Tibial artery (tissue), 4 donors: ENCODE measurements around the gene KLHL29.

Experiments used
- DNase-seq, 2 donors: peaks; one replicate each; pipeline ENCODE4 v3.0.0-alpha.2; 2019
- H3K27ac ChIP-seq, 2 donors: fragments of 200-600 bp; sonication (generic) in 1 of 2; 1 replicate in 1 of 2; 2 replicates in 1 of 2; pipeline ENCODE4 v1.5.1; 2018 to 2019; ENCODE audit warnings: mild to moderate bottlenecking in 1 of 2
- H3K27me3 ChIP-seq, 2 donors: fragments of 200-600 bp; sonication (generic) in 1 of 2; one replicate each; pipeline versions ENCODE4 v1.5.1 to v1.6.0; 2016 to 2019
- H3K36me3 ChIP-seq, 3 donors: fragments of 200-600 bp; sonication (generic) in 2 of 3; one replicate each; pipeline ENCODE4 v1.5.1; 2016 to 2019; ENCODE audit warnings: mild to moderate bottlenecking in 2 of 3
- H3K4me1 ChIP-seq, 4 donors: fragments of 200-600 bp; sonication (generic) in 2 of 4; 1 replicate in 3 of 4; 2 replicates in 1 of 4; pipeline ENCODE4 v1.5.1; 2016 to 2019
- H3K4me3 ChIP-seq, 2 donors: fragments of 200-600 bp; sonication (generic) in 1 of 2; 1 replicate in 1 of 2; 2 replicates in 1 of 2; pipeline ENCODE4 v1.5.1; 2018 to 2019; ENCODE audit warnings: mild to moderate bottlenecking in 2 of 2
- H3K9me3 ChIP-seq, 3 donors: fragments of 200-600 bp; sonication (generic) in 1 of 3; one replicate each; pipeline ENCODE4 v1.5.1; 2016 to 2019
- intact Hi-C: fragments of 100-400 bp; cut with DNase I; formaldehyde crosslinking; loops from one replicate; pipeline ENCODE4 v1.15.0; 2023; ENCODE audit warnings: low total_unique reads
- TF ChIP-seq, protein P1 (sequence below), 2 experiments: fragments of 200-600 bp in 1 of 2; fragments of 450-650 bp in 1 of 2; IDR thresholded peaks; one replicate each; pipeline ENCODE4 v1.5.1; 2017 to 2019; ENCODE audit warnings: antibody characterized with exemption in 2 of 2, mild to moderate bottlenecking in 1 of 2, moderate library complexity in 1 of 2

KLHL29 gene

GRCh38 chr2:23566241-23567142 lies 181.5 kb downstream of the KLHL29 start:
- H3K4me1 ChIP-seq, result peaks cover 0 to 92% (median 63%) of the 10 kb centered on the region in 4 donors
- no peak for DNase-seq

DNA sequence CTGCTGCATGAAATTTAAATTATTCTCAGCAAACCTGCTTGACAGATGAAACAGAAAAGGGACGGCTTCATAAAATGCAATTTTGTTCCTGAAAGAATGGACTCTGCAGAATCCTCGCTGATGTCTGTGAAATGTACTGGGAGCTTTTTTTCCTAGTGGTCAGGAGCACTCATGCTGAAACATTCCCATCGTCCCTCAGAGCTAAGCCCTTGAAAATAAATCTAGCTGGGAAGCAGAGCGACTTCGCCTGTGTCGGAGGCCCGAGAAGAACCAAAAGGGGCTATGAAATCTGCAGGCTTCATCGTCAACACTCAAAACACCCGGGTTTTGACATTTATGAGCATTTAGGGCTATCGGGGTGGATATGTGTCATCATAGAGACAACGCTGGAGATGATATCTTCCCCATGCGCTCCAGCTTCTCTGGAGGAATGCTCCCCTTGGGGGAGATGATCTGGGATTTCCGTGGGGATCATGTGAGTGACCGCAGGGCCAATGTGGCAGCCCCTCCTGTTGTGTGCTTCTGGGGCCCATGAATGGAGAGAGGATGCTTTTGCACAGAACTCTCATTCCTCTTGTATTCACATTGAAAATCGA lies 182.3 kb downstream of the KLHL29 start:
- no peaks in the 10 kb centered on the region for H3K27me3 ChIP-seq
- H3K27ac ChIP-seq, result peak overlapping the region; percentile 79 to 80
- TF ChIP-seq, protein P1, sequence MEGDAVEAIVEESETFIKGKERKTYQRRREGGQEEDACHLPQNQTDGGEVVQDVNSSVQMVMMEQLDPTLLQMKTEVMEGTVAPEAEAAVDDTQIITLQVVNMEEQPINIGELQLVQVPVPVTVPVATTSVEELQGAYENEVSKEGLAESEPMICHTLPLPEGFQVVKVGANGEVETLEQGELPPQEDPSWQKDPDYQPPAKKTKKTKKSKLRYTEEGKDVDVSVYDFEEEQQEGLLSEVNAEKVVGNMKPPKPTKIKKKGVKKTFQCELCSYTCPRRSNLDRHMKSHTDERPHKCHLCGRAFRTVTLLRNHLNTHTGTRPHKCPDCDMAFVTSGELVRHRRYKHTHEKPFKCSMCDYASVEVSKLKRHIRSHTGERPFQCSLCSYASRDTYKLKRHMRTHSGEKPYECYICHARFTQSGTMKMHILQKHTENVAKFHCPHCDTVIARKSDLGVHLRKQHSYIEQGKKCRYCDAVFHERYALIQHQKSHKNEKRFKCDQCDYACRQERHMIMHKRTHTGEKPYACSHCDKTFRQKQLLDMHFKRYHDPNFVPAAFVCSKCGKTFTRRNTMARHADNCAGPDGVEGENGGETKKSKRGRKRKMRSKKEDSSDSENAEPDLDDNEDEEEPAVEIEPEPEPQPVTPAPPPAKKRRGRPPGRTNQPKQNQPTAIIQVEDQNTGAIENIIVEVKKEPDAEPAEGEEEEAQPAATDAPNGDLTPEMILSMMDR (IDR thresholded peaks at IDR 0.05), result no peak
- intact Hi-C loops, result loop anchor here (10.0 kb wide), 1 partner anchor 62 kb away; no protein-coding TSS in a partner anchor
- H3K4me1 ChIP-seq, result peaks cover 0 to 90% (median 60%) of the 10 kb centered on the region in 4 donors
- H3K4me3 ChIP-seq, result no peak overlapping the region
- no peak for DNase-seq
- H3K36me3 ChIP-seq, result peaks cover 0 to 2% (median 0%) of the 10 kb centered on the region in 3 donors
- H3K9me3 ChIP-seq, result no peaks in the 10 kb centered on the region

More at GRCh38 chr2:23566241-23567142, 181.5 kb downstream of the KLHL29 start:
- Histone ChIP-seq H3K27ac (peak overlapping the region; percentile 79 to 80), H3K36me3 (peaks cover 0 to 6% (median 0%) of the 10 kb centered on the region in 3 donors), H3K9me3 (no peaks in the 10 kb centered on the region), H3K4me3 (no peak overlapping the region), H3K27me3 (no peaks in the 10 kb centered on the region)
- TF ChIP-seq, protein P1 (IDR thresholded peaks at IDR 0.05), result peak in 1 of 2 experiments; percentile 16
- intact Hi-C loops, result loop anchor here (10.0 kb wide), 1 partner anchor 62 kb away; no protein-coding TSS in a partner anchor

- Histone ChIP-seq H3K4me3 (no peak overlapping the region), H3K36me3 (no peaks in the 10 kb centered on the region), H3K9me3 (no peaks in the 10 kb centered on the region), H3K27me3 (no peaks in the 10 kb centered on the region), H3K4me1 (peaks cover 0 to 81% (median 53%) of the 10 kb centered on the region in 4 donors), H3K27ac (peak overlapping the region; percentile 79 to 80)
- intact Hi-C loops, result loop anchor here (10.0 kb wide), 1 partner anchor 63 kb away; no protein-coding TSS in a partner anchor
- DNase-seq, result no peak
- TF ChIP-seq, protein P1 (IDR thresholded peaks at IDR 0.05), result no peak
These were observed 183.2 kb downstream of the KLHL29 start for GRCh38 chr2:23568211-23568610.

DNA sequence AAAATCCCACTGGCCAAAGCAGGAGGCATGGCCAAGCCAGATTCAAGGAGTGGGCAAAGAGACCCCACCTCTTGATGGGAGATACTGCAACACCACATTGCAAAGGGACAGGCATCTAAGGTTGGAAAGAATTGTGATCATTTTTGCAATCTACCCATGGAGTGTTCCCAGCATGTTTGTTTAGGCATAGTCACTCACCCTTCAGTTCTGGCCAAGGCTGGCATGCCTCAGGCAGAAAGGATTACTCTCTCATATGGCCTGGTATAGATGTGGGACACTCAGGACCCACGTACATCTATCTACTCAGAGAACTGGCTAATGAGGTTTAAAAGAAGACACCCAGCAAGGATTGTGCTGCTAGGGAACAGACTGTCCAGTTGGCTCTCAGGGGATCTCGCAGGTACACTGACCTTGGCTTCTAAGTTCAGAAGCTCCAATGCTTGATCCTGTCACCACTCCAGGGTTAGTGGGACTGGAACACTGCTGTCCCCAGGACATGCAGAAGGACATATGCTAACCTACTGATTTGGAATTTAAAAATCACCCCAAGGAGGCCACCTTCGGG lies 183.7 kb downstream of the KLHL29 start:
- Histone ChIP-seq H3K36me3 (no peaks in the 10 kb centered on the region), H3K9me3 (no peaks in the 10 kb centered on the region), H3K27ac (peak overlapping the region; percentile 79 to 80), H3K27me3 (no peaks in the 10 kb centered on the region), H3K4me1 (peaks cover 0 to 76% (median 48%) of the 10 kb centered on the region in 4 donors), H3K4me3 (no peak overlapping the region)
- DNase-seq, result no peak
- intact Hi-C loops, result loop anchor here (10.0 kb wide), 1 partner anchor 64 kb away; no protein-coding TSS in a partner anchor
- TF ChIP-seq, protein P1 (IDR thresholded peaks at IDR 0.05), result no peak

DNA sequence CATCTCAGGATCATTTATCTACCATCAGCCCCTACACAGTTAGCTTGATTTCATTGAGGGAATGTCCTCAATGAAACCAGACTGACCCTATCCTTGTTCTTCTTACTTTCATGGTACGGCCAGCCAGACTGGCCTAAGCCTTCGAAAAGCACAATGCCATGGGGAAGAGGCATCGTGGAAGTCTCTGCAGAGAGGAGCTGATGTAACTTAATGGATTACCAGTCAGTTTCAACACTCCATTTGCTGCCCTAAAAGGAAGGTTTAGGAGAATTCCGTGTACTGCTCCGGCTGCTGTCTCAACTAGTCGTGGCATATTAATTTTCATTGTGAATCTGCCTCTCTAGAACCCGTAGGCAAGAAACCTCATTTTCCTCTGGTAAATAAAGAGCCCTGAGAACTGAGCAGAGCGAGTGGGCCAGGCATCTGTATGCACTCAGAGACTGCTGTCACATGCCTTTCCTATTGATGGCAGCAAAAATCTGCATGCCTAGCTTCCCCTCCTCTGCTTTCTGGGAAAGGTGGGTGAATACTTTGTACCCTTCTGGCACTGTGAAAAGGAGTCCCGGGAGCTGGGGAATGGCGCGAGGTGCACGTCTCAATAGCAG lies 184.9 kb downstream of the KLHL29 start:
- Histone ChIP-seq H3K36me3 (no peaks in the 10 kb centered on the region), H3K27ac (peak overlapping the region; percentile 79 to 80), H3K4me1 (peaks cover 0 to 64% (median 37%) of the 10 kb centered on the region in 4 donors), H3K9me3 (no peaks in the 10 kb centered on the region), H3K4me3 (no peak overlapping the region), H3K27me3 (no peaks in the 10 kb centered on the region)
- intact Hi-C loops, result loop anchor here (10.0 kb wide), 1 partner anchor 65 kb away; no protein-coding TSS in a partner anchor
- DNase-seq, result no peak
- TF ChIP-seq, protein P1 (IDR thresholded peaks at IDR 0.05), result no peak
